ENCODE results near the gene MRPL3. TPM values are rescaled to one million over a fixed set of nuclear protein-coding genes. Genes with fewer than 3 reads are reported as not detected.
"Not testable (repeated sequence)": the region's sequence is repeated elsewhere in the genome, so short reads cannot be mapped to it uniquely, and the experiment has no call there.

The MRPL3 gene
- total RNA-seq, 1 donor from 2014 or later = 61.6 TPM

GRCh38 chr3:131505421-131505820 lies 2.6 kb upstream of the MRPL3 start:
- Histone ChIP-seq H3K9me3 (ENCODE audit: control insufficient read depth in 3 of 3, low read length in 3 of 3) (no peaks in the 10 kb centered on the region), H3K27me3 (ENCODE audit: control insufficient read depth in 3 of 3, insufficient read depth in 3 of 3, low read length in 3 of 3) (no peaks in the 10 kb centered on the region), H3K36me3 (ENCODE audit: control insufficient read depth in 3 of 3, insufficient read depth in 3 of 3, low read length in 3 of 3) (peaks cover 0 to 4% (median 0%) of the 10 kb centered on the region in 3 donors), H3K9ac (ENCODE audit: low read depth in 1 of 3, low read length in 3 of 3) (no peak overlapping the region), H3K4me1 (ENCODE audit: control insufficient read depth in 3 of 3, insufficient read depth in 3 of 3, low read length in 3 of 3) (peaks cover 11 to 22% (median 14%) of the 10 kb centered on the region in 3 donors), H3K4me3 (ENCODE audit: low read length in 3 of 3) (no peak overlapping the region), H3K27ac (ENCODE audit: low read depth, low read length) (no peak overlapping the region)

GRCh38 chr3:131503320-131503635 lies 507 bp upstream of the MRPL3 start:
- H3K36me3 ChIP-seq (ENCODE audit: control insufficient read depth in 3 of 3, insufficient read depth in 3 of 3, low read length in 3 of 3) = peaks cover 2 to 18% (median 13%) of the 10 kb centered on the region in 3 donors
- H3K27ac ChIP-seq (ENCODE audit: low read depth, low read length) = peak overlapping the region; percentile 55
- no peaks in the 10 kb centered on the region for H3K27me3 ChIP-seq (ENCODE audit: control insufficient read depth in 3 of 3, insufficient read depth in 3 of 3, low read length in 3 of 3)
- H3K4me3 ChIP-seq (ENCODE audit: low read length in 3 of 3) = peak overlapping the region; percentile 89 to 99 (median 98)
- no peaks in the 10 kb centered on the region for H3K9me3 ChIP-seq (ENCODE audit: control insufficient read depth in 3 of 3, low read length in 3 of 3)
- peak overlapping the region; percentile 80 to 98 (median 96) for H3K9ac ChIP-seq (ENCODE audit: low read depth in 1 of 3, low read length in 3 of 3)
- H3K4me1 ChIP-seq (ENCODE audit: control insufficient read depth in 3 of 3, insufficient read depth in 3 of 3, low read length in 3 of 3) = peaks cover 11 to 22% (median 14%) of the 10 kb centered on the region in 3 donors

GRCh38 chr3:131501949-131502348 lies 822 bp downstream of the MRPL3 start:
- Histone ChIP-seq H3K4me1 (ENCODE audit: control insufficient read depth in 3 of 3, insufficient read depth in 3 of 3, low read length in 3 of 3) (peaks cover 11 to 22% (median 14%) of the 10 kb centered on the region in 3 donors), H3K9ac (ENCODE audit: low read depth in 1 of 3, low read length in 3 of 3) (peak overlapping the region; percentile 80 to 98 (median 96)), H3K27me3 (ENCODE audit: control insufficient read depth in 3 of 3, insufficient read depth in 3 of 3, low read length in 3 of 3) (no peaks in the 10 kb centered on the region), H3K27ac (ENCODE audit: low read depth, low read length) (peak overlapping the region; percentile 55), H3K4me3 (ENCODE audit: low read length in 3 of 3) (peak overlapping the region; percentile 89 to 99 (median 98)), H3K36me3 (ENCODE audit: control insufficient read depth in 3 of 3, insufficient read depth in 3 of 3, low read length in 3 of 3) (peaks cover 9 to 28% (median 19%) of the 10 kb centered on the region in 3 donors), H3K9me3 (ENCODE audit: control insufficient read depth in 3 of 3, low read length in 3 of 3) (no peaks in the 10 kb centered on the region)

GRCh38 chr3:131494706-131495105 lies 8.1 kb downstream of the MRPL3 start:
- H3K36me3 ChIP-seq (ENCODE audit: control insufficient read depth in 3 of 3, insufficient read depth in 3 of 3, low read length in 3 of 3) = peaks cover 24 to 50% (median 35%) of the 10 kb centered on the region in 3 donors
- H3K27ac ChIP-seq (ENCODE audit: low read depth, low read length) = no peak overlapping the region
- no peak overlapping the region for H3K9ac ChIP-seq (ENCODE audit: low read depth in 1 of 3, low read length in 3 of 3)
- H3K4me1 ChIP-seq (ENCODE audit: control insufficient read depth in 3 of 3, insufficient read depth in 3 of 3, low read length in 3 of 3) = no peaks in the 10 kb centered on the region
- no peak overlapping the region for H3K4me3 ChIP-seq (ENCODE audit: low read length in 3 of 3)
- no peaks in the 10 kb centered on the region for H3K27me3 ChIP-seq (ENCODE audit: control insufficient read depth in 3 of 3, insufficient read depth in 3 of 3, low read length in 3 of 3)
- H3K9me3 ChIP-seq (ENCODE audit: control insufficient read depth in 3 of 3, low read length in 3 of 3) = no peaks in the 10 kb centered on the region

GRCh38 chr3:131491775-131492174 lies 11.0 kb downstream of the MRPL3 start:
- Histone ChIP-seq H3K9ac (ENCODE audit: low read depth in 1 of 3, low read length in 3 of 3) (no peak overlapping the region), H3K27ac (ENCODE audit: low read depth, low read length) (no peak overlapping the region), H3K4me3 (ENCODE audit: low read length in 3 of 3) (no peak overlapping the region), H3K27me3 (ENCODE audit: control insufficient read depth in 3 of 3, insufficient read depth in 3 of 3, low read length in 3 of 3) (no peaks in the 10 kb centered on the region), H3K9me3 (ENCODE audit: control insufficient read depth in 3 of 3, low read length in 3 of 3) (no peaks in the 10 kb centered on the region), H3K36me3 (ENCODE audit: control insufficient read depth in 3 of 3, insufficient read depth in 3 of 3, low read length in 3 of 3) (peaks cover 17 to 35% (median 35%) of the 10 kb centered on the region in 3 donors), H3K4me1 (ENCODE audit: control insufficient read depth in 3 of 3, insufficient read depth in 3 of 3, low read length in 3 of 3) (no peaks in the 10 kb centered on the region)

GRCh38 chr3:131491084-131491483 lies 11.7 kb downstream of the MRPL3 start:
- Histone ChIP-seq H3K27ac (ENCODE audit: low read depth, low read length) (no peak overlapping the region), H3K4me3 (ENCODE audit: low read length in 3 of 3) (no peak overlapping the region), H3K4me1 (ENCODE audit: control insufficient read depth in 3 of 3, insufficient read depth in 3 of 3, low read length in 3 of 3) (no peaks in the 10 kb centered on the region), H3K9ac (ENCODE audit: low read depth in 1 of 3, low read length in 3 of 3) (no peak overlapping the region), H3K36me3 (ENCODE audit: control insufficient read depth in 3 of 3, insufficient read depth in 3 of 3, low read length in 3 of 3) (peaks cover 14 to 33% (median 29%) of the 10 kb centered on the region in 3 donors), H3K27me3 (ENCODE audit: control insufficient read depth in 3 of 3, insufficient read depth in 3 of 3, low read length in 3 of 3) (no peaks in the 10 kb centered on the region), H3K9me3 (ENCODE audit: control insufficient read depth in 3 of 3, low read length in 3 of 3) (no peaks in the 10 kb centered on the region)

GRCh38 chr3:131486545-131486944 lies 16.2 kb downstream of the MRPL3 start:
- not testable (repeated sequence) for H3K27ac ChIP-seq (ENCODE audit: low read depth, low read length); H3K4me3 ChIP-seq (ENCODE audit: low read length in 3 of 3); H3K27me3 ChIP-seq (ENCODE audit: control insufficient read depth in 3 of 3, insufficient read depth in 3 of 3, low read length in 3 of 3); H3K9me3 ChIP-seq (ENCODE audit: control insufficient read depth in 3 of 3, low read length in 3 of 3); H3K9ac ChIP-seq (ENCODE audit: low read depth in 1 of 3, low read length in 3 of 3); H3K4me1 ChIP-seq (ENCODE audit: control insufficient read depth in 3 of 3, insufficient read depth in 3 of 3, low read length in 3 of 3)
- H3K36me3 ChIP-seq (ENCODE audit: control insufficient read depth in 3 of 3, insufficient read depth in 3 of 3, low read length in 3 of 3) = peaks cover 6 to 20% (median 12%) of the 10 kb centered on the region in 3 donors

GRCh38 chr3:131485119-131485518 lies 17.7 kb downstream of the MRPL3 start:
- H3K9ac ChIP-seq (ENCODE audit: low read depth in 1 of 3, low read length in 3 of 3) = no peak overlapping the region
- H3K27me3 ChIP-seq (ENCODE audit: control insufficient read depth in 3 of 3, insufficient read depth in 3 of 3, low read length in 3 of 3) = no peaks in the 10 kb centered on the region
- no peak overlapping the region for H3K27ac ChIP-seq (ENCODE audit: low read depth, low read length)
- no peaks in the 10 kb centered on the region for H3K9me3 ChIP-seq (ENCODE audit: control insufficient read depth in 3 of 3, low read length in 3 of 3)
- H3K36me3 ChIP-seq (ENCODE audit: control insufficient read depth in 3 of 3, insufficient read depth in 3 of 3, low read length in 3 of 3) = peaks cover 6 to 12% (median 10%) of the 10 kb centered on the region in 3 donors
- H3K4me1 ChIP-seq (ENCODE audit: control insufficient read depth in 3 of 3, insufficient read depth in 3 of 3, low read length in 3 of 3) = no peaks in the 10 kb centered on the region
- H3K4me3 ChIP-seq (ENCODE audit: low read length in 3 of 3) = no peak overlapping the region

GRCh38 chr3:131484496-131485111 lies 18.2 kb downstream of the MRPL3 start:
- H3K4me1 ChIP-seq (ENCODE audit: control insufficient read depth in 3 of 3, insufficient read depth in 3 of 3, low read length in 3 of 3) = no peaks in the 10 kb centered on the region
- no peaks in the 10 kb centered on the region for H3K27me3 ChIP-seq (ENCODE audit: control insufficient read depth in 3 of 3, insufficient read depth in 3 of 3, low read length in 3 of 3)
- no peak overlapping the region for H3K4me3 ChIP-seq (ENCODE audit: low read length in 3 of 3)
- no peak overlapping the region for H3K27ac ChIP-seq (ENCODE audit: low read depth, low read length)
- peaks cover 3 to 12% (median 10%) of the 10 kb centered on the region in 3 donors for H3K36me3 ChIP-seq (ENCODE audit: control insufficient read depth in 3 of 3, insufficient read depth in 3 of 3, low read length in 3 of 3)
- no peaks in the 10 kb centered on the region for H3K9me3 ChIP-seq (ENCODE audit: control insufficient read depth in 3 of 3, low read length in 3 of 3)
- no peak overlapping the region for H3K9ac ChIP-seq (ENCODE audit: low read depth in 1 of 3, low read length in 3 of 3)

- Histone ChIP-seq H3K9ac (ENCODE audit: low read depth in 1 of 3, low read length in 3 of 3) (no peak overlapping the region), H3K36me3 (ENCODE audit: control insufficient read depth in 3 of 3, insufficient read depth in 3 of 3, low read length in 3 of 3) (peaks cover 0 to 3% (median 3%) of the 10 kb centered on the region in 3 donors), H3K4me3 (ENCODE audit: low read length in 3 of 3) (no peak overlapping the region), H3K4me1 (ENCODE audit: control insufficient read depth in 3 of 3, insufficient read depth in 3 of 3, low read length in 3 of 3) (no peaks in the 10 kb centered on the region), H3K27me3 (ENCODE audit: control insufficient read depth in 3 of 3, insufficient read depth in 3 of 3, low read length in 3 of 3) (no peaks in the 10 kb centered on the region), H3K9me3 (ENCODE audit: control insufficient read depth in 3 of 3, low read length in 3 of 3) (no peaks in the 10 kb centered on the region), H3K27ac (ENCODE audit: low read depth, low read length) (no peak overlapping the region)
Measured at GRCh38 chr3:131480116-131480515, 22.7 kb downstream of the MRPL3 start.
